ENCODE results near the gene CBX5. TPM values are rescaled to one million over a fixed set of nuclear protein-coding genes. Genes with fewer than 3 reads are reported as not detected.

The CBX5 gene
- total RNA-seq, 2 donors from 2014 or later, result 27.0 to 34.3 TPM

DNA sequence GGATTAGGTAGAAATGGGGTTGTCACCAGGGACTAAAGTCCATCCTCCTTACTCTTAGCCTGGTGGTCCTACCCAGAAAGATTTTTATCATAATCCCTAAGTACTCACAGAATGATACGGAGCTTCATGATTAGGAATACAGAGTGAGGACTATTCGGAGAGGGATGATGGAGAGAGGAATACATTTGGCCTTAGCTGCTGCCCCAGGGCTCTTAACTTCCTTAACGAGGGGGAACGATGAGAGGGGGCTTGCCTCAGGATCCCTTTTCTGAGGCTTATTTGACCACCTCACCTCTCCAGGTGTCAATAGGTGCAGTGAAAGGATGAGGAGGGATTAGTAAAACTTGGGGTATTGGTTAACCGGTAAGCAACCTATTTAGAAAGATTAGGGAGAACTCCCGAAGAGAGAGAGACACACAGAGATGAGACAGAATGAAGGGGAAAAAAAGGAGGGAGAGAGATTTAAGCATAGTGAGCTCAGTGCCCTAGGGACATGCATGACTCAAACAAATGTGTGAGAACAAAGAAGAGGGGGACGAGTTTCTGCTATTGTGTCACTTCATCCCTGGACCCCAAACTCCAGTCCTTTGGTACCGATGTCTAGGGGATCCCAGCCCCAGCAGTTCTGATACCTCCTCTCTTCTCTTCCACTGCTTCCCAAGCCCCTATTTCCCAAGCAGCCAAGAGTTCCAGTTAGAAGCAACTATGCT lies 19.7 kb upstream of the CBX5 start:
- no peak for ATAC-seq
- DNase-seq, result no peak
- no peaks in the 10 kb centered on the region for H3K9me3 ChIP-seq
- H3K4me3 ChIP-seq, result no peak overlapping the region
- TF ChIP-seq POLR2A (IDR thresholded peaks at IDR 0.05), result no peak
- TF ChIP-seq, protein P1, sequence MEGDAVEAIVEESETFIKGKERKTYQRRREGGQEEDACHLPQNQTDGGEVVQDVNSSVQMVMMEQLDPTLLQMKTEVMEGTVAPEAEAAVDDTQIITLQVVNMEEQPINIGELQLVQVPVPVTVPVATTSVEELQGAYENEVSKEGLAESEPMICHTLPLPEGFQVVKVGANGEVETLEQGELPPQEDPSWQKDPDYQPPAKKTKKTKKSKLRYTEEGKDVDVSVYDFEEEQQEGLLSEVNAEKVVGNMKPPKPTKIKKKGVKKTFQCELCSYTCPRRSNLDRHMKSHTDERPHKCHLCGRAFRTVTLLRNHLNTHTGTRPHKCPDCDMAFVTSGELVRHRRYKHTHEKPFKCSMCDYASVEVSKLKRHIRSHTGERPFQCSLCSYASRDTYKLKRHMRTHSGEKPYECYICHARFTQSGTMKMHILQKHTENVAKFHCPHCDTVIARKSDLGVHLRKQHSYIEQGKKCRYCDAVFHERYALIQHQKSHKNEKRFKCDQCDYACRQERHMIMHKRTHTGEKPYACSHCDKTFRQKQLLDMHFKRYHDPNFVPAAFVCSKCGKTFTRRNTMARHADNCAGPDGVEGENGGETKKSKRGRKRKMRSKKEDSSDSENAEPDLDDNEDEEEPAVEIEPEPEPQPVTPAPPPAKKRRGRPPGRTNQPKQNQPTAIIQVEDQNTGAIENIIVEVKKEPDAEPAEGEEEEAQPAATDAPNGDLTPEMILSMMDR (IDR thresholded peaks at IDR 0.05), result no peak
- WGBS, 2 donors, result 64 to 77% methylated on average over 8 of the region's 8 CpGs
- no peaks in the 10 kb centered on the region for H3K36me3 ChIP-seq (replicated peaks in 1 of 2; ENCODE audit: insufficient read depth in 1 of 2, low read depth in 2 of 2)
- intact Hi-C loops (cut with DNase I), result no loop called here
- no peak overlapping the region for H3K27ac ChIP-seq
- H3K27me3 ChIP-seq, result no peaks in the 10 kb centered on the region
- H3K4me1 ChIP-seq, result peaks cover 25% of the 10 kb centered on the region

DNA sequence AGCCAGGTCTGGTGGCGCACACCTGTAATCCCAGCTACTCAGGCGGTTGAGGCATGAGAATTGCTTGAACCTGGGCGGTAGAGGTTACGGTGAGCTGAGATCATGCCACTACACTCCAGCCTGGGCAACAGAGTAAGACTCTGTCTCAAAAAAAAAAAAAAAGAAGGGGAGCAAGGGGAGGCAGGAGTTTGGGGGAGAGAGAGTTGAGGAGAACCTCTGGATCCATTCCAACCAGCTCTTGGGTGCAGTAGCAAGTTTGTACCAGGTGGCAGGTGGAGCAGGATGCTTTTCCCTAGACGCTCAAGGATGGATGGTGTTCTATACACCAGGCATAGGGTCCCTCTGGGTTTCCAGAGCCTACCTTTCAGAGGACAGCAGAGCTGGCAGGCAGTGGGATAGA lies 19.0 kb upstream of the CBX5 start:
- Histone ChIP-seq H3K36me3 (replicated peaks in 1 of 2; ENCODE audit: insufficient read depth in 1 of 2, low read depth in 2 of 2) (no peaks in the 10 kb centered on the region), H3K4me1 (peaks cover 18% of the 10 kb centered on the region), H3K9me3 (no peaks in the 10 kb centered on the region), H3K4me3 (no peak overlapping the region), H3K27me3 (no peaks in the 10 kb centered on the region), H3K27ac (no peak overlapping the region)
- intact Hi-C loops (cut with DNase I), result no loop called here
- 76 to 88% methylated on average over 4 to 5 of the region's 5 CpGs for WGBS, 2 donors
- DNase-seq, result no peak
- TF ChIP-seq POLR2A (IDR thresholded peaks at IDR 0.05), result no peak
- TF ChIP-seq, protein P1 (IDR thresholded peaks at IDR 0.05), result no peak
- no peak for ATAC-seq

DNA sequence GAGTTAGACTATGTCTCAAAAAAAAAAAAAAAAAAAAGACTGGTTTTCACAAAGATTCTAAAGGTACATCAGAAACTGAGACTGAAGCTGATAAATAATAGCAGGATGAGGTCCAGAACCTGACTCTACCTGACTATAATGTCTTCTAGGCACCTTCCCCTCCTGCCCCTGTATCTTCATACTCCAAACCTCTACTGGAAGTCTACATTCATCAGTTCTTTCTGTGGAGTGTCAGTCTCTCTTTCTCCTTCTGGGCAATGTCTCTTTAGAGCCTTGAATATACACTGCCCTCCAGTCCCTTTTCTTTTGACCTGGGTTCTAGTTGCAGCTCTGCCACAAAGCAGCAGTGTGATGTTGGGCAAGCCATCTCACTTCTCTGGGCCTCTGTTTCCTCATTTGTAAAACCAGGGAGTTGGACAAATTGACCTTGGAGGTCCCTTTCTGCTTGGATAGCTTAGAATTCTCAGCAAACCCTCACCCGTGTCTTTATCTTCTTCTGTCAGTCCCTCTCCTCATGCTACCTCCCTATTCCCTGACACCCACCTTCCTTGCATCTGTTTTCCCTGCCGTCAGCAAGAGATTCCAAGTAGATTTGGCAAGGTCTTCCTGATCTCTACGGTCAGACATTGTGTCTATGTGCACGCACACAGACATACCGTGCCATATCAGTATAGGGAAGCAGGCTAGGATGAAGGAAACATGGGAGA lies 16.6 kb upstream of the CBX5 start:
- H3K4me1 ChIP-seq, result peaks cover 14% of the 10 kb centered on the region
- no peaks in the 10 kb centered on the region for H3K9me3 ChIP-seq
- no peak for DNase-seq
- intact Hi-C loops (cut with DNase I), result no loop called here
- H3K36me3 ChIP-seq (replicated peaks in 1 of 2; ENCODE audit: insufficient read depth in 1 of 2, low read depth in 2 of 2), result no peaks in the 10 kb centered on the region
- TF ChIP-seq POLR2A (IDR thresholded peaks at IDR 0.05), result no peak
- TF ChIP-seq, protein P1 (IDR thresholded peaks at IDR 0.05), result no peak
- no peak overlapping the region for H3K27ac ChIP-seq
- no peak overlapping the region for H3K4me3 ChIP-seq
- no peaks in the 10 kb centered on the region for H3K27me3 ChIP-seq
- ATAC-seq, result no peak
- WGBS, 2 donors, result 69 to 75% methylated on average over 5 of the region's 5 CpGs

DNA sequence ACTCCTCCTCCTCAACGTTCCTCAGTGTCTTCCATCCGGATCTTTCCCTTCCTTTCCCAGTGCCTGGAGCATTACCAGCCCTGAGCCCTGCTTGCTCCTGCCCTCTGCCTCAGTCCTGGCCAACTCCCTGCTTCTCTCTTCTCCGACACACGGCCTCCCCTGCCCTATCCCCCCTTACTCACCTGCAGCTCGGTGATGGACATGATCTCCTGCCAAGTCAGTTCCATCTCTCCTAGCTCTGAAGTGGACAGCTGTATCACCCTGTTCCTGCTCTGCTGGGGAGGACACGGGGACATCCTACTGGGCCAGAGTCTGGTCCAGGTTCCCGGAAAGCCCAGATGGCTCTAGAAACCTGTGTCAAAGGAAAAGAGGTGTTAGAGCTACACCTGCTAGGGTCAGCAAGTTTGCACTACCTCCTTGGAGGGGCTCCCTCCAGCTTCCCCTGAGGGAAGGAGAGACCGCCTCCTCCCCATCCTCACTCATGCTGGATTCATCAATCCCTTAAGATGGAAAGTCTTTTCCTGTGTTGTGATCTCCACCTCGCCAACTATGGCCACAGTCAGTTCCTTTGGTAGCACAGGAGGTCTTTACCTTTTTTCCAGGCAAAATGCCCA lies 15.1 kb upstream of the CBX5 start:
- no peaks in the 10 kb centered on the region for H3K4me1 ChIP-seq
- DNase-seq (no peak), ATAC-seq (no peak)
- intact Hi-C loops (cut with DNase I), result loop anchor here (5.0 kb wide), 1 partner anchor 67 kb away; the partner anchor contains the start of gene GPR84
- H3K9me3 ChIP-seq, result no peaks in the 10 kb centered on the region
- TF ChIP-seq, protein P1 (IDR thresholded peaks at IDR 0.05), result no peak
- no peak for TF ChIP-seq POLR2A (IDR thresholded peaks at IDR 0.05)
- WGBS, 2 donors, result 79% methylated on average over 9 of the region's 9 CpGs
- no peak overlapping the region for H3K4me3 ChIP-seq
- H3K36me3 ChIP-seq (replicated peaks in 1 of 2; ENCODE audit: insufficient read depth in 1 of 2, low read depth in 2 of 2), result no peaks in the 10 kb centered on the region
- H3K27me3 ChIP-seq, result no peaks in the 10 kb centered on the region
- no peak overlapping the region for H3K27ac ChIP-seq

Data from body of pancreas (tissue), 4 donors.